Measurements from ENCODE around the gene PTPRN2.
"Not testable (repeated sequence)": the region's sequence is repeated elsewhere in the genome, so short reads cannot be mapped to it uniquely, and the experiment has no call there.

DNA sequence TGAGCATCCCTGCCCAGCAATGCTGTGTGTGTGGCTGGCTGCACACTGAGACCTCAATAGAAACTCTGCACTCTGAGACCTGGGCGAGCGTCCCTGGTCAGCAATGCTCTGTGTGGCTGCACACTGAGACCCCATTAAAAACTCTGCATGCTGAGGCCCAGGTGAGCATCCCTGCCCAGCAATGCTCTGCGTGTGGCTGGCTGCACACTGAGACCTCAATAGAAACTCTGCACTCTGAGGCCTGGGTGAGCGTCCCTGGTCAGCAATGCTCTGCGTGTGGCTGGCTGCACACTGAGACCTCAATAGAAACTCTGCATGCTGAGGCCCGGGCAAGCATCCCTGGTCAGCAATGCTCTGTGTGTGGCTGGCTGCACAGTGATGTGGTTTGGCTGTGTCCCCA, 553.7 kb downstream of the PTPRN2 start:
- TF ChIP-seq ETV5 (CRISPR knock-in tag; IDR thresholded peaks at IDR 0.05; ENCODE audit: low read depth); TCF7 (IDR thresholded peaks at IDR 0.05; ENCODE audit: borderline replicate concordance); NRF1 (conservative IDR thresholded peaks at IDR 0.05 in 1 of 2, IDR thresholded peaks at IDR 0.05 in 1 of 2): not testable (repeated sequence)
- TF ChIP-seq, protein P1, sequence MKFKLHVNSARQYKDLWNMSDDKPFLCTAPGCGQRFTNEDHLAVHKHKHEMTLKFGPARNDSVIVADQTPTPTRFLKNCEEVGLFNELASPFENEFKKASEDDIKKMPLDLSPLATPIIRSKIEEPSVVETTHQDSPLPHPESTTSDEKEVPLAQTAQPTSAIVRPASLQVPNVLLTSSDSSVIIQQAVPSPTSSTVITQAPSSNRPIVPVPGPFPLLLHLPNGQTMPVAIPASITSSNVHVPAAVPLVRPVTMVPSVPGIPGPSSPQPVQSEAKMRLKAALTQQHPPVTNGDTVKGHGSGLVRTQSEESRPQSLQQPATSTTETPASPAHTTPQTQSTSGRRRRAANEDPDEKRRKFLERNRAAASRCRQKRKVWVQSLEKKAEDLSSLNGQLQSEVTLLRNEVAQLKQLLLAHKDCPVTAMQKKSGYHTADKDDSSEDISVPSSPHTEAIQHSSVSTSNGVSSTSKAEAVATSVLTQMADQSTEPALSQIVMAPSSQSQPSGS (CRISPR knock-in tag; IDR thresholded peaks at IDR 0.05): not testable (repeated sequence)
